Natural killer cell (primary cell): ENCODE results near the gene TPGS2. TPM values are rescaled to one million over a fixed set of nuclear protein-coding genes. Genes with fewer than 3 reads are reported as not detected.

Source experiments
- ATAC-seq, 3 donors: fragments of 150-1000 bp in 2 of 3; fragments of 200-7000 bp in 1 of 3; cut with Tn5 transposase; 1 replicate in 1 of 3; 2 replicates in 2 of 3; pipeline ENCODE4 v1.10.0; 2021; ENCODE audit warnings: mild to moderate bottlenecking in 2 of 3, moderate library complexity in 2 of 3
- DNase-seq, 2 donors: peaks; one replicate each; pipeline versions ENCODE4 v3.0.0 to v3.0.0-alpha.2; 2013 to 2021; ENCODE audit warnings: mixed read lengths in 1 of 2
- H3K27ac ChIP-seq: one replicate; pipeline ENCODE4 v1.5.1; 2013; ENCODE audit warnings: mild to moderate bottlenecking, low read length
- H3K27me3 ChIP-seq: one replicate; pipeline ENCODE4 v1.6.1; 2013; ENCODE audit warnings: low read length; ENCODE audit not compliant: control insufficient read depth, insufficient read depth
- H3K36me3 ChIP-seq: one replicate; pipeline ENCODE4 v1.6.1; 2013; ENCODE audit warnings: low read length; ENCODE audit not compliant: control insufficient read depth, insufficient read depth
- H3K4me1 ChIP-seq: one replicate; pipeline ENCODE4 v1.6.1; 2013; ENCODE audit warnings: low read length; ENCODE audit not compliant: control insufficient read depth, insufficient read depth
- H3K4me3 ChIP-seq: one replicate; pipeline ENCODE4 v1.5.1; 2013; ENCODE audit warnings: low read length
- H3K9me3 ChIP-seq: one replicate; pipeline ENCODE4 v1.6.1; 2013; ENCODE audit warnings: low read length; ENCODE audit not compliant: control insufficient read depth, insufficient read depth
- H3K27ac Mint-ChIP-seq, 2 donors: one replicate each; pipeline ENCODE4 v1.8.0; 2022; ENCODE audit warnings: mild to moderate bottlenecking in 2 of 2, mixed read lengths in 2 of 2, moderate library complexity in 1 of 2
- H3K27me3 Mint-ChIP-seq, 2 donors: one replicate each; pipeline ENCODE4 v1.8.0; 2022; ENCODE audit warnings: low read depth in 2 of 2, mixed read lengths in 2 of 2
- H3K36me3 Mint-ChIP-seq: one replicate; pipeline ENCODE4 v1.8.0; 2022; ENCODE audit warnings: mixed read lengths
- H3K4me1 Mint-ChIP-seq, 2 donors: one replicate each; pipeline ENCODE4 v1.8.0; 2022; ENCODE audit warnings: mixed read lengths in 2 of 2
- H3K4me3 Mint-ChIP-seq: one replicate; pipeline ENCODE4 v1.8.0; 2022; ENCODE audit warnings: mild to moderate bottlenecking, moderate library complexity, mixed read lengths
- H3K9me3 Mint-ChIP-seq, 2 donors: one replicate each; pipeline ENCODE4 v1.8.0; 2022; ENCODE audit warnings: mixed read lengths in 2 of 2
- CTCF ChIP-seq: fragments of 200-600 bp; IDR thresholded peaks from one replicate; pipeline ENCODE4 v1.8.0; 2022; ENCODE audit warnings: antibody characterized with exemption
- WGBS: methylation state at CpG from one replicate; pipeline ENCODE4 v1.1.7; 2013; ENCODE audit warnings: missing lambda C conversion rate; ENCODE audit not compliant: insufficient coverage; 5-methylcytosine and 5-hydroxymethylcytosine counted together
- intact Hi-C: fragments of 100-400 bp; cut with micrococcal nuclease; formaldehyde crosslinking; loops from one replicate; pipeline ENCODE4 v1.14.2; 2022
- total RNA-seq, 4 donors: library from RNA; stranded (reverse); fragments of 120-200 nt in 1 of 4; gene quantifications; one replicate each; pipeline versions ENCODE4 v1.2.3 to v1.2.4, GENCODE V29; 2013 to 2022

Gene TPGS2
- total RNA-seq, 3 donors from 2014 or later (not counting 1 experiment from before 2014, with no cell fraction given) = 27.0 to 36.0 (median 33.7) TPM

- no peaks in the 10 kb centered on the region for H3K27me3 ChIP-seq
- no peak overlapping the region for H3K4me3 ChIP-seq
- 95% methylated on average over 29 of the region's 29 CpGs for WGBS
- Mint-ChIP-seq H3K4me1 (no peaks in the 10 kb centered on the region), H3K36me3 (no peaks in the 10 kb centered on the region), H3K9me3 (peaks cover 0 to 3% of the 10 kb centered on the region in 2 donors), H3K27ac (no peak overlapping the region), H3K27me3 (peaks cover 0 to 7% of the 10 kb centered on the region in 2 donors), H3K4me3 (no peak overlapping the region)
- H3K9me3 ChIP-seq = no peaks in the 10 kb centered on the region
- H3K27ac ChIP-seq = no peak overlapping the region
- ATAC-seq (no peak), DNase-seq (no peak)
- H3K36me3 ChIP-seq = no peaks in the 10 kb centered on the region
- TF ChIP-seq CTCF = no peak
- intact Hi-C loops = no loop called here
- no peaks in the 10 kb centered on the region for H3K4me1 ChIP-seq
Observed at GRCh38 chr18:36760598-36760997, 68.2 kb downstream of the TPGS2 start.

- Mint-ChIP-seq H3K27me3 (peaks cover 0 to 7% of the 10 kb centered on the region in 2 donors), H3K4me1 (no peaks in the 10 kb centered on the region), H3K36me3 (no peaks in the 10 kb centered on the region), H3K27ac (no peak overlapping the region), H3K4me3 (no peak overlapping the region), H3K9me3 (peaks cover 0 to 3% of the 10 kb centered on the region in 2 donors)
- H3K36me3 ChIP-seq = no peaks in the 10 kb centered on the region
- no peak overlapping the region for H3K27ac ChIP-seq
- no peaks in the 10 kb centered on the region for H3K4me1 ChIP-seq
- intact Hi-C loops = no loop called here
- no peak overlapping the region for H3K4me3 ChIP-seq
- no peak for DNase-seq
- H3K9me3 ChIP-seq = no peaks in the 10 kb centered on the region
- no peak for ATAC-seq
- no peaks in the 10 kb centered on the region for H3K27me3 ChIP-seq
- WGBS = 66% methylated on average over 6 of the region's 6 CpGs
- TF ChIP-seq CTCF = no peak
Observed at GRCh38 chr18:36759167-36759776, 69.5 kb downstream of the TPGS2 start.

DNA sequence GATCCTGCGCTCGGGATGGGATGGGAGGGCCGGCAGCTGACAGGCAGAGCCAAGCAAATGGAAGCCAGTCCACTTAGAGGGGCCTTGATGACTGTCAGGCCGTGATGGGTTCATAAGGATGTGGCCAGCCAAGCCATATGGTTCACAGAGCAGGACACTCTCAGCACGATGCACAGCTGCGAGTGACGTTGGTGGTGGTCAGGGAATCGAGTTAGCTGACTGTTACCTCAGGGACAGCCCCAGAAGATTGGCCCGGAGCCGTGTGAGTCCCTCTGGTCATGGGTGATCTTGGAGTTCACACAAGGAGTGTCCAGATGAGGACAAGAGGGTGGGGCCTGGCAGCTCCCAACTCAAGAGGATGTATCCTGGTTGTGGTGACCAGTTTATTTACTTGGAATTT lies 70.2 kb downstream of the TPGS2 start:
- 87% methylated on average over 10 of the region's 10 CpGs for WGBS
- intact Hi-C loops = no loop called here
- H3K27me3 ChIP-seq = no peaks in the 10 kb centered on the region

More for the DNA sequence above, 70.2 kb downstream of the TPGS2 start:
- H3K4me3 Mint-ChIP-seq = no peak overlapping the region
- no peaks in the 10 kb centered on the region for H3K36me3 Mint-ChIP-seq
- peaks cover 0 to 7% of the 10 kb centered on the region in 2 donors for H3K27me3 Mint-ChIP-seq
- DNase-seq (no peak), ATAC-seq (no peak)
- peaks cover 0 to 3% of the 10 kb centered on the region in 2 donors for H3K9me3 Mint-ChIP-seq
- no peak for TF ChIP-seq CTCF
- H3K27ac Mint-ChIP-seq = no peak overlapping the region
- H3K36me3 ChIP-seq = no peaks in the 10 kb centered on the region
- H3K4me3 ChIP-seq = no peak overlapping the region
- H3K27ac ChIP-seq = no peak overlapping the region
- H3K4me1 Mint-ChIP-seq = no peaks in the 10 kb centered on the region
- no peaks in the 10 kb centered on the region for H3K9me3 ChIP-seq
- H3K4me1 ChIP-seq = no peaks in the 10 kb centered on the region
